CD14-positive monocyte (primary cell): ENCODE data around the gene CTDNEP1. TPM values are rescaled to one million over a fixed set of nuclear protein-coding genes. Genes with fewer than 3 reads are reported as not detected.

Experiments used
- DNase-seq, 3 donors: peaks; one replicate each; pipeline ENCODE4 v3.0.0-alpha.2; 2011 to 2022
- H2AFZ ChIP-seq: 2 replicates; pipeline ENCODE4 v1.6.0; 2012; ENCODE audit warnings: mild to moderate bottlenecking, low read depth, low read length, inconsistent platforms; ENCODE audit not compliant: insufficient read depth, poor library complexity, severe bottlenecking
- H3K27ac ChIP-seq, 2 donors: 1 replicate in 1 of 2; 2 replicates in 1 of 2; pipeline ENCODE4 v1.5.1; 2012 to 2013; ENCODE audit warnings: low read length in 2 of 2, control low read depth in 1 of 2, inconsistent platforms in 1 of 2, low read depth in 1 of 2, mild to moderate bottlenecking in 1 of 2
- H3K27me3 ChIP-seq, 2 donors: one replicate each; pipeline versions ENCODE4 v1.6.0 to v1.6.1; 2011 to 2013; ENCODE audit warnings: low read length in 2 of 2; ENCODE audit not compliant: control insufficient read depth in 2 of 2, insufficient read depth in 2 of 2
- H3K36me3 ChIP-seq, 2 donors: replicated peaks in 1 of 2; 1 replicate in 1 of 2; 2 replicates in 1 of 2; pipeline versions ENCODE4 v1.5.1 to v1.6.1; 2012 to 2013; ENCODE audit warnings: low read length in 2 of 2, control low read depth in 1 of 2, inconsistent platforms in 1 of 2, mild to moderate bottlenecking in 1 of 2; ENCODE audit not compliant: insufficient read depth in 2 of 2, control insufficient read depth in 1 of 2
- H3K4me1 ChIP-seq, 2 donors: 1 replicate in 1 of 2; 2 replicates in 1 of 2; pipeline versions ENCODE4 v1.5.1 to v1.6.1; 2012 to 2013; ENCODE audit warnings: low read length in 2 of 2, control low read depth in 1 of 2, inconsistent platforms in 1 of 2, mild to moderate bottlenecking in 1 of 2, moderate library complexity in 1 of 2; ENCODE audit not compliant: insufficient read depth in 2 of 2, control insufficient read depth in 1 of 2
- H3K4me2 ChIP-seq: replicated peaks from 2 replicates; pipeline ENCODE3; 2012; ENCODE audit warnings: low read length, moderate library complexity, mild to moderate bottlenecking; ENCODE audit not compliant: poor library complexity, severe bottlenecking; ENCODE audit errors: extremely low read depth
- H3K4me3 ChIP-seq, 3 experiments: fragments of 200-600 bp in 1 of 3; sonication (generic) in 1 of 3; replicated peaks in 1 of 3; 1 replicate in 2 of 3; 2 replicates in 1 of 3; pipeline ENCODE4 v1.5.1; 2011 to 2013; ENCODE audit warnings: low read length in 3 of 3, mild to moderate bottlenecking in 3 of 3, control low read depth in 2 of 3, low read depth in 2 of 3, inconsistent platforms in 1 of 3, moderate library complexity in 1 of 3
- H3K79me2 ChIP-seq: 2 replicates; pipeline ENCODE4 v1.6.0; 2012; ENCODE audit warnings: mild to moderate bottlenecking, control low read depth, inconsistent platforms, low read length, moderate library complexity; ENCODE audit not compliant: insufficient read depth
- H3K9ac ChIP-seq: 2 replicates; pipeline ENCODE4 v1.6.0; 2017; ENCODE audit warnings: low read length, mild to moderate bottlenecking; ENCODE audit not compliant: insufficient read depth, poor library complexity, severe bottlenecking
- H3K9me3 ChIP-seq, 2 donors: replicated peaks in 1 of 2; 1 replicate in 1 of 2; 2 replicates in 1 of 2; pipeline versions ENCODE4 v1.5.1 to v1.6.1; 2012 to 2013; ENCODE audit warnings: low read length in 2 of 2, control low read depth in 1 of 2; ENCODE audit not compliant: control insufficient read depth in 1 of 2, insufficient read depth in 1 of 2
- H4K20me1 ChIP-seq: 2 replicates; pipeline ENCODE4 v1.6.0; 2012; ENCODE audit warnings: mild to moderate bottlenecking, low read length, control low read depth, moderate library complexity; ENCODE audit not compliant: insufficient read depth
- H3K27ac Mint-ChIP-seq, 7 donors: one replicate each; pipeline ENCODE4 v1.8.0; 2020; ENCODE audit warnings: mild to moderate bottlenecking in 7 of 7, mixed read lengths in 7 of 7, moderate library complexity in 6 of 7, inconsistent platforms in 2 of 7
- H3K27me3 Mint-ChIP-seq, 3 donors: one replicate each; pipeline ENCODE4 v1.8.0; 2021 to 2022; ENCODE audit warnings: low read depth in 3 of 3, mild to moderate bottlenecking in 3 of 3, mixed read lengths in 3 of 3, moderate library complexity in 3 of 3, inconsistent platforms in 1 of 3
- H3K36me3 Mint-ChIP-seq, 2 donors: one replicate each; pipeline ENCODE4 v1.8.0; 2020; ENCODE audit warnings: mixed read lengths in 2 of 2, inconsistent platforms in 1 of 2, mild to moderate bottlenecking in 1 of 2
- H3K4me1 Mint-ChIP-seq: one replicate; pipeline ENCODE4 v1.8.0; 2020; ENCODE audit warnings: mild to moderate bottlenecking, mixed read lengths
- H3K4me3 Mint-ChIP-seq, 2 donors: one replicate each; pipeline ENCODE4 v1.8.0; 2020; ENCODE audit warnings: mild to moderate bottlenecking in 2 of 2, mixed read lengths in 2 of 2, moderate library complexity in 1 of 2
- H3K9me3 Mint-ChIP-seq, 7 donors: one replicate each; pipeline ENCODE4 v1.8.0; 2020 to 2022; ENCODE audit warnings: mixed read lengths in 7 of 7, mild to moderate bottlenecking in 6 of 7, moderate library complexity in 6 of 7, inconsistent platforms in 2 of 7
- CTCF ChIP-seq: fragments of 200-600 bp; IDR thresholded peaks from one replicate; pipeline ENCODE4 v1.8.0; 2022; ENCODE audit warnings: antibody characterized with exemption, mild to moderate bottlenecking
- WGBS: methylation state at CpG from one replicate; pipeline ENCODE4 v1.1.5; 2013; ENCODE audit warnings: missing lambda C conversion rate; ENCODE audit not compliant: insufficient coverage; 5-methylcytosine and 5-hydroxymethylcytosine counted together
- intact Hi-C, 2 donors: fragments of 100-400 bp; cut with micrococcal nuclease; formaldehyde crosslinking; loops; one replicate each; pipeline versions ENCODE4 v1.15.0 to v1.15.1; 2023
- polyA plus RNA-seq, 3 donors: library from polyadenylated mRNA; depleted of rRNA in 1 of 3; unstranded in 2 of 3; stranded (reverse) in 1 of 3; fragments of 300-500 nt in 2 of 3; fragments of >200 nt in 1 of 3; fragmentation: Illumina TruSeq in 2 of 3; gene quantifications; 1 replicate in 2 of 3; 2 replicates in 1 of 3; pipeline ENCODE4 v1.2.3, GENCODE V29; 2012 to 2021

CTDNEP1 gene
- polyA plus RNA-seq, 3 donors = 29.5 to 198 (median 38.3) TPM

GRCh38 chr17:7217113-7217987, 34.2 kb downstream of the CTDNEP1 start:
- peak overlapping the region; percentile 23 to 97 (median 88) for H3K27ac Mint-ChIP-seq
- H3K4me1 Mint-ChIP-seq = peaks cover 78% of the 10 kb centered on the region
- Histone ChIP-seq H3K27me3 (no peaks in the 10 kb centered on the region), H3K4me2 (peak overlapping the region; percentile 90), H3K27ac (peak overlapping the region; percentile 14 to 65), H3K4me3 (peak overlapping the region; percentile 41 to 81 (median 47)), H3K36me3 (peaks cover 7 to 10% of the 10 kb centered on the region in 2 donors), H4K20me1 (peaks cover 52% of the 10 kb centered on the region), H3K79me2 (peaks cover 59% of the 10 kb centered on the region), H2AFZ (peak overlapping the region; percentile 74), H3K9me3 (no peaks in the 10 kb centered on the region), H3K9ac (peak overlapping the region; percentile 45), H3K4me1 (peaks cover 72 to 81% of the 10 kb centered on the region in 2 donors)
- WGBS = 0% methylated on average over 13 of the region's 32 CpGs
- H3K36me3 Mint-ChIP-seq = peaks cover 11 to 19% of the 10 kb centered on the region in 2 donors
- peaks cover 0 to 10% (median 2%) of the 10 kb centered on the region in 3 donors for H3K27me3 Mint-ChIP-seq
- peaks cover 0 to 2% (median 0%) of the 10 kb centered on the region in 7 donors for H3K9me3 Mint-ChIP-seq
- intact Hi-C loops = loop anchor here in 1 of 2 donors (5.0 to 10.0 kb wide), 2 partner anchors 35 to 187 kb away; partner anchors contain the start of genes CTDNEP1, ELP5, NLGN2 and TMEM256
- peak overlapping the region; percentile 80 to 89 for H3K4me3 Mint-ChIP-seq
- TF ChIP-seq CTCF = no peak
- DNase-seq = peak; percentile 32 to 48 (median 35)

- Histone ChIP-seq H3K4me1 (peaks cover 71 to 76% of the 10 kb centered on the region in 2 donors), H3K4me3 (peak overlapping the region; percentile 36 to 81 (median 47)), H3K79me2 (peaks cover 64% of the 10 kb centered on the region), H3K4me2 (peak overlapping the region; percentile 90), H2AFZ (no peak overlapping the region), H3K27me3 (no peaks in the 10 kb centered on the region), H4K20me1 (peaks cover 52% of the 10 kb centered on the region), H3K9me3 (no peaks in the 10 kb centered on the region), H3K9ac (peak overlapping the region; percentile 45), H3K36me3 (peaks cover 0 to 4% of the 10 kb centered on the region in 2 donors), H3K27ac (no peak overlapping the region)
- Mint-ChIP-seq H3K4me3 (peak overlapping the region; percentile 68 to 87), H3K36me3 (peaks cover 4 to 10% of the 10 kb centered on the region in 2 donors), H3K9me3 (peaks cover 0 to 2% (median 0%) of the 10 kb centered on the region in 7 donors), H3K27me3 (peaks cover 2 to 12% (median 3%) of the 10 kb centered on the region in 3 donors), H3K27ac (peak overlapping the region; percentile 37 to 97 (median 82)), H3K4me1 (peaks cover 79% of the 10 kb centered on the region)
- intact Hi-C loops = loop anchor here in 1 of 2 donors (5.0 to 10.0 kb wide), 2 partner anchors 36 to 188 kb away; partner anchors contain the start of genes CTDNEP1, ELP5, NLGN2 and TMEM256
- no peak for DNase-seq
- 16% methylated on average over 6 of the region's 7 CpGs for WGBS
- no peak for TF ChIP-seq CTCF
These were observed 35.1 kb downstream of the CTDNEP1 start for GRCh38 chr17:7216242-7217112.
